HT-29 (cell line): ENCODE results near the gene CDR2. TPM values are rescaled to one million over a fixed set of nuclear protein-coding genes. Genes with fewer than 3 reads are reported as not detected.
"Not testable (repeated sequence)": the region's sequence is repeated elsewhere in the genome, so short reads cannot be mapped to it uniquely, and the experiment has no call there.

Experiments
- DNase-seq: peaks from one replicate; pipeline ENCODE4 v3.0.0-alpha.2; 2015; ENCODE audit warnings: low spot score
- total RNA-seq: library from RNA; depleted of rRNA; stranded (reverse); fragments of >200 nt; shearing (Covaris generic); gene quantifications from 2 replicates; pipeline ENCODE4 v1.2.3, GENCODE V29; 2014

The CDR2 gene
- total RNA-seq, 1 experiment from 2014 or later, result 31.7 TPM

- no peak for DNase-seq
Measured at GRCh38 chr16:22352723-22353122, 21.7 kb downstream of the CDR2 start.

- DNase-seq, result no peak
Measured at GRCh38 chr16:22352140-22352539, 22.3 kb downstream of the CDR2 start.

- not testable (repeated sequence) for DNase-seq
Measured at GRCh38 chr16:22351017-22351416, 23.4 kb downstream of the CDR2 start.

- no peak for DNase-seq
Measured at GRCh38 chr16:22348291-22348690, 26.1 kb downstream of the CDR2 start.

- no peak for DNase-seq
Measured at GRCh38 chr16:22347100-22347820, 27.2 kb downstream of the CDR2 start.

GRCh38 chr16:22346483-22346882, 27.9 kb downstream of the CDR2 start:
- no peak for DNase-seq

GRCh38 chr16:22342082-22342481, 32.3 kb downstream of the CDR2 start:
- DNase-seq, result no peak

- no peak for DNase-seq
Measured at GRCh38 chr16:22340945-22341344, 33.5 kb downstream of the CDR2 start.

- DNase-seq, result no peak
Measured at GRCh38 chr16:22337849-22338635, 36.4 kb downstream of the CDR2 start.

GRCh38 chr16:22337045-22337444, 37.4 kb downstream of the CDR2 start:
- no peak for DNase-seq

GRCh38 chr16:22336581-22336980, 37.8 kb downstream of the CDR2 start:
- DNase-seq, result no peak

- no peak for DNase-seq
Measured at GRCh38 chr16:22335668-22336246, 38.7 kb downstream of the CDR2 start.

- no peak for DNase-seq
Measured at GRCh38 chr16:22333457-22333994, 40.9 kb downstream of the CDR2 start.

GRCh38 chr16:22330326-22330725, 44.1 kb downstream of the CDR2 start:
- no peak for DNase-seq

- DNase-seq, result no peak
Measured at GRCh38 chr16:22329199-22329695, 45.2 kb downstream of the CDR2 start.

GRCh38 chr16:22328081-22328725, 46.2 kb downstream of the CDR2 start:
- DNase-seq, result no peak

GRCh38 chr16:22327446-22327775, 47.0 kb downstream of the CDR2 start:
- DNase-seq, result no peak

- no peak for DNase-seq
Measured at GRCh38 chr16:22326771-22327445, 47.5 kb downstream of the CDR2 start.

GRCh38 chr16:22326369-22326652, 48.1 kb downstream of the CDR2 start:
- DNase-seq, result no peak

- DNase-seq, result no peak
Measured at GRCh38 chr16:22325598-22326368, 48.6 kb downstream of the CDR2 start.
